Upper lobe of left lung (tissue), 4 donors: ENCODE results near the gene DEFB127.

Experiments
- EP300 ChIP-seq, 4 donors: sonication (generic); formaldehyde crosslinking; IDR thresholded peaks; one replicate each; pipeline ENCODE4 v1.5.1; 2017; ENCODE audit warnings: antibody characterized with exemption in 4 of 4, control low read depth in 2 of 4
- POLR2A ChIP-seq, 4 donors: fragments of 450-650 bp; IDR thresholded peaks; one replicate each; pipeline ENCODE4 v1.5.1; 2016 to 2017; ENCODE audit warnings: antibody characterized with exemption in 4 of 4, mild to moderate bottlenecking in 2 of 4
- POLR2AphosphoS5 ChIP-seq, 2 donors: sonication (generic); formaldehyde crosslinking; IDR thresholded peaks; one replicate each; pipeline ENCODE4 v1.5.1; 2017; ENCODE audit warnings: antibody characterized with exemption in 2 of 2
- TF ChIP-seq, protein P1 (sequence below), 6 experiments: fragments of 450-650 bp in 4 of 6; fragments of 200-600 bp in 2 of 6; sonication (generic) in 2 of 6; IDR thresholded peaks; one replicate each; pipeline ENCODE4 v1.5.1; 2016 to 2019; ENCODE audit warnings: antibody characterized with exemption in 6 of 6

- TF ChIP-seq, protein P1, sequence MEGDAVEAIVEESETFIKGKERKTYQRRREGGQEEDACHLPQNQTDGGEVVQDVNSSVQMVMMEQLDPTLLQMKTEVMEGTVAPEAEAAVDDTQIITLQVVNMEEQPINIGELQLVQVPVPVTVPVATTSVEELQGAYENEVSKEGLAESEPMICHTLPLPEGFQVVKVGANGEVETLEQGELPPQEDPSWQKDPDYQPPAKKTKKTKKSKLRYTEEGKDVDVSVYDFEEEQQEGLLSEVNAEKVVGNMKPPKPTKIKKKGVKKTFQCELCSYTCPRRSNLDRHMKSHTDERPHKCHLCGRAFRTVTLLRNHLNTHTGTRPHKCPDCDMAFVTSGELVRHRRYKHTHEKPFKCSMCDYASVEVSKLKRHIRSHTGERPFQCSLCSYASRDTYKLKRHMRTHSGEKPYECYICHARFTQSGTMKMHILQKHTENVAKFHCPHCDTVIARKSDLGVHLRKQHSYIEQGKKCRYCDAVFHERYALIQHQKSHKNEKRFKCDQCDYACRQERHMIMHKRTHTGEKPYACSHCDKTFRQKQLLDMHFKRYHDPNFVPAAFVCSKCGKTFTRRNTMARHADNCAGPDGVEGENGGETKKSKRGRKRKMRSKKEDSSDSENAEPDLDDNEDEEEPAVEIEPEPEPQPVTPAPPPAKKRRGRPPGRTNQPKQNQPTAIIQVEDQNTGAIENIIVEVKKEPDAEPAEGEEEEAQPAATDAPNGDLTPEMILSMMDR (IDR thresholded peaks at IDR 0.05): no peak
- TF ChIP-seq EP300 (IDR thresholded peaks at IDR 0.05): no peak
- TF ChIP-seq POLR2A (IDR thresholded peaks at IDR 0.05): no peak
- no peak for TF ChIP-seq POLR2AphosphoS5 (IDR thresholded peaks at IDR 0.05)
These were observed 44.9 kb upstream of the DEFB127 start for GRCh38 chr20:112396-112795.
